ENCODE results near the gene TBC1D22A. TPM values are rescaled to one million over a fixed set of nuclear protein-coding genes. Genes with fewer than 3 reads are reported as not detected.

The TBC1D22A gene
- total and polyA plus RNA-seq, 11 donors, result 9.4 to 30.7 (median 18.6) TPM

GRCh38 chr22:47174671-47175112 is 412.2 kb downstream of the TBC1D22A start:
- Histone ChIP-seq H3K27ac (peak overlapping the region in 4 of 12 donors; percentile 29 to 69 (median 36)), H3K27me3 (no peaks in the 10 kb centered on the region), H3K4me1 (peaks cover 0 to 13% (median 2%) of the 10 kb centered on the region in 12 donors), H3K4me3 (no peak overlapping the region), H3K36me3 (peaks cover 0 to 2% (median 0%) of the 10 kb centered on the region in 9 donors), H3K9me3 (no peaks in the 10 kb centered on the region)
- peak; percentile 14 to 58 (median 27) for DNase-seq
- intact Hi-C loops (cut with DNase I), result no loop called here
- no peak for TF ChIP-seq POLR2A (IDR thresholded peaks at IDR 0.05)
- TF ChIP-seq CTCF (IDR thresholded peaks at IDR 0.05), result no peak
- WGBS, 4 donors, result 78 to 89% (median 83%) methylated on average over 9 to 14 of the region's 14 CpGs
- peak; percentile 14 to 41 (median 28) for ATAC-seq

GRCh38 chr22:47175151-47176025 is 412.9 kb downstream of the TBC1D22A start:
- peak overlapping the region in 1 of 12 donors; percentile 13 for H3K4me3 ChIP-seq
- TF ChIP-seq CTCF (IDR thresholded peaks at IDR 0.05) (no peak), POLR2A (IDR thresholded peaks at IDR 0.05) (no peak)
- H3K27me3 ChIP-seq, result no peaks in the 10 kb centered on the region
- H3K4me1 ChIP-seq, result peaks cover 0 to 13% (median 2%) of the 10 kb centered on the region in 12 donors
- peak; percentile 10 to 62 (median 34) for DNase-seq
- intact Hi-C loops (cut with DNase I), result no loop called here
- peak overlapping the region in 8 of 12 donors; percentile 29 to 69 (median 34) for H3K27ac ChIP-seq
- 64 to 74% (median 68%) methylated on average over 23 to 38 of the region's 38 CpGs for WGBS, 4 donors
- H3K9me3 ChIP-seq, result no peaks in the 10 kb centered on the region
- ATAC-seq, result peak; percentile 35 to 67 (median 53)
- H3K36me3 ChIP-seq, result peaks cover 0 to 2% (median 0%) of the 10 kb centered on the region in 9 donors

- 72 to 100% (median 89%) methylated on average over 2 to 9 of the region's 9 CpGs for WGBS, 4 donors
These were observed 413.6 kb downstream of the TBC1D22A start for GRCh38 chr22:47176026-47176389.

More at GRCh38 chr22:47176026-47176389, 413.6 kb downstream of the TBC1D22A start:
- DNase-seq, result peak in 3 of 5 donors; percentile 4 to 42 (median 10)
- Histone ChIP-seq H3K36me3 (peaks cover 0 to 2% (median 0%) of the 10 kb centered on the region in 9 donors), H3K4me1 (peaks cover 0 to 13% (median 2%) of the 10 kb centered on the region in 12 donors), H3K27ac (peak overlapping the region in 2 of 12 donors; percentile 30 to 69), H3K9me3 (no peaks in the 10 kb centered on the region), H3K4me3 (no peak overlapping the region), H3K27me3 (no peaks in the 10 kb centered on the region)
- ATAC-seq, result no peak
- TF ChIP-seq CTCF (IDR thresholded peaks at IDR 0.05) (no peak), POLR2A (IDR thresholded peaks at IDR 0.05) (no peak)
- intact Hi-C loops (cut with DNase I), result no loop called here

All from heart left ventricle (tissue), 16 donors.